GM21717 (cell line): ENCODE results near the gene B3GLCT.
A peak's percentile ranks its signal among the peaks of the same experiment; 100 is the strongest.
"Not testable (repeated sequence)": the region's sequence is repeated elsewhere in the genome, so short reads cannot be mapped to it uniquely, and the experiment has no call there.

ENCODE experiments used
- ATAC-seq: cut with Tn5 transposase; IDR thresholded peaks from one replicate; pipeline ENCODE4 v1.9.1; 2021; ENCODE audit warnings: mild to moderate bottlenecking, moderate library complexity; ENCODE audit not compliant: unreplicated experiment

The B3GLCT gene

GRCh38 chr13:31199849-31200636 lies at the start of gene B3GLCT:
Gene B3GLCT, plus strand, starts transcription at chr13:31199975. Its CDS starts 110 bp downstream, at chr13:31200085.
- peak; percentile 92 for ATAC-seq

GRCh38 chr13:31150315-31150985 lies 49.3 kb upstream of the B3GLCT start:
- no peak for ATAC-seq

GRCh38 chr13:31151837-31152236 lies 47.9 kb upstream of the B3GLCT start:
- no peak for ATAC-seq

- ATAC-seq, result no peak
These were observed 44.8 kb upstream of the B3GLCT start for GRCh38 chr13:31154939-31155338.

GRCh38 chr13:31159306-31159705 lies 40.5 kb upstream of the B3GLCT start:
- no peak for ATAC-seq

- ATAC-seq, result peak; percentile 25
These were observed 38.8 kb upstream of the B3GLCT start for GRCh38 chr13:31160857-31161556.

- ATAC-seq, result peak; percentile 82
These were observed 38.1 kb upstream of the B3GLCT start, which contains the start of gene HSPH1 for GRCh38 chr13:31161557-31162150. Gene HSPH1, minus strand, starts transcription at chr13:31161904. Its CDS starts 322 bp downstream, at chr13:31161582.

GRCh38 chr13:31162151-31163008 lies 37.4 kb upstream of the B3GLCT start:
- ATAC-seq, result peak; percentile 86

- ATAC-seq, result no peak
These were observed 33.2 kb upstream of the B3GLCT start for GRCh38 chr13:31166591-31166990.

- ATAC-seq, result no peak
These were observed 32.3 kb upstream of the B3GLCT start for GRCh38 chr13:31167490-31167889.

GRCh38 chr13:31168166-31168565 lies 31.6 kb upstream of the B3GLCT start:
- no peak for ATAC-seq

- ATAC-seq, result no peak
These were observed 31.0 kb upstream of the B3GLCT start for GRCh38 chr13:31168736-31169135.

- ATAC-seq, result no peak
These were observed 27.8 kb upstream of the B3GLCT start for GRCh38 chr13:31172001-31172400.

- no peak for ATAC-seq
These were observed 27.2 kb upstream of the B3GLCT start for GRCh38 chr13:31172535-31172934.

GRCh38 chr13:31174018-31174417 lies 25.8 kb upstream of the B3GLCT start:
- ATAC-seq, result no peak

GRCh38 chr13:31175847-31176532 lies 23.8 kb upstream of the B3GLCT start:
- no peak for ATAC-seq

GRCh38 chr13:31177813-31178495 lies 21.8 kb upstream of the B3GLCT start:
- not testable (repeated sequence) for ATAC-seq

- no peak for ATAC-seq
These were observed 20.5 kb upstream of the B3GLCT start for GRCh38 chr13:31179241-31179640.

GRCh38 chr13:31179754-31180153 lies 20.0 kb upstream of the B3GLCT start:
- no peak for ATAC-seq
